HG02884 (cell line): Measurements from ENCODE around the gene SLC22A12.

Experiments used
- ATAC-seq: cut with Tn5 transposase; IDR thresholded peaks from one replicate; pipeline ENCODE4 v1.9.1; 2021; ENCODE audit warnings: mild to moderate bottlenecking, moderate library complexity; ENCODE audit not compliant: unreplicated experiment

SLC22A12 gene

DNA sequence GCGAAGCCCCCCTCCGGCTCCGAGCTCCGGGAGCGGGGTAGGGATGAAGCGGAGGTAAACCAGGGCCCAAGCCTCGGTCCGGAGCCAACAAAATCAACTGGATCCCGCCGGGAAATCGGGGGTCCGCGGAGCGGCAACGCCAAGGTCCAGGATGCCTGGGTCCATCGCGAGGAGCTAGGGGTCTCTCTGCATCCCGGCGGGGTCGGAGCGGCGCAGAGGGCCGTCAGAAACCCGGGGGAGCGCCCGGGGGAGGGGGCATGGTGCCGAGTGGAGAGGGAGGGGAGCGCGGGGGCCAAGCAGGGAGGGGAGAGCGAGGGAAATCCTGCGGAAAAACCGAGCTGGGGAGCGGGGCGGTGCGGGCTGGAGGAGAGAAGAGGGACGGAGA, 51.8 kb downstream of the SLC22A12 start:
- ATAC-seq, result no peak

DNA sequence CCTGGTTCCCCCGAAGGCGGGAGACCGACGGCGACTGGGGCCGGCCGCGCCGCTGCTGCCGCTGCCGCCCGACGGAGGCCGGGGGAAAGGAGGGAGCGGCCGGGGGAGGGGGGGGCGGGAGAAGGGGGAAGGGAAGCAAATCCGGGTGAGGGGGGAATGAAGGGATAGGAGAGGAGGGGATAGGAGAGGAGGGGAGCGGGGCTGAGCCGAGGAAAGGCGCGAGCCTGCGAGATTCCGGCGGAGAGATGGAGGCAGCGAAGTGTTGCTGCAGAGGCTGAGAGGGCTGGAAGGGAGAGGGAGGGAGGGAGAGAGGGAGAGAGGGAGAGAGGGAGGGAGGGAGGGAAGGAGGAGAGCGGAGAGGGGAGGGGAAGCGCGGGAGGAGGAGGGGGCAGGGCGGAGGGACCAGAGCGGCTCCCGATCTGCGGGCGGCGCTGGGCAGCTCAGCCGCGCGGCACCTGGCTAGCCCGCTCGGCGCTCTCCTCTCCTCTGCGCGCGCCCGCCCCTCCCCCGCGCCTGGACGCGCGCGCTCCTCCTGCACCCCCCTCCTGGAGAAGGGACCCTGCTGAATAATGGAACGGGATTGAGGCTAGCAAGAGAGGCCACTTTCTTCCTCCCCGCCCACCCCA, 52.3 kb downstream of the SLC22A12 start:
- ATAC-seq, result no peak

DNA sequence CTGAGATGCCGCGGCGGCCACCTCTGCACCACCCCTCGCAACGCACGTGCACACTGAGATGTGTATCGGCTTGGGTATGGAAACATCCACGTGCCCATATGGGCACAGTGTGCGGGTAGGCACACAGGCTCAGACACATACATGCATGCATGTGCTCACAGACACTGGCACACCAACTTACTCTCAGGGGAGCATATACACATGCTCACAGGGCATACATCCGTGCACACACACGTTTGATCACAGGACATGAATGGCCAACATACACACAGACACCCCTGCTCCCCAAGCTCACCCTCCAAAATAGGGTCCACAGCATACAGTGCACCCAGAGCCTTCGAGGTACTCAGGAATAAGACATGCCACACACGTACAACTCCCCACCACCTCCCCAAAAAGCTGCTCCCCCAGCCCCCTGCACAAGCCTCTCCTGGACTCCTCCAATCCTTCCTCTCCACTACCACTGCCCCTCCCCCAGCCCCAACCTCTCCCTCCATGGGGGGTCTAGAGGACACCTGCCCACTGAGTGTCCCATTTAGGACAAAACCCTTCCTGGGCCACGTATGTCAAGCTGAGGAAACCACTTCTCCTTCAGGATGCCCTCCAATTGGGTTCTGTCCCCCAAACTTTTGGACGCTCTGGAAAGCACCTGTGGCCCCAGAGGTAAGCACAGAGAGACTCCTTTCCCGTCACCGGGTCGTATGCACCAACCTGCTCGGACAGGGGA, 53.1 kb downstream of the SLC22A12 start:
- no peak for ATAC-seq

DNA sequence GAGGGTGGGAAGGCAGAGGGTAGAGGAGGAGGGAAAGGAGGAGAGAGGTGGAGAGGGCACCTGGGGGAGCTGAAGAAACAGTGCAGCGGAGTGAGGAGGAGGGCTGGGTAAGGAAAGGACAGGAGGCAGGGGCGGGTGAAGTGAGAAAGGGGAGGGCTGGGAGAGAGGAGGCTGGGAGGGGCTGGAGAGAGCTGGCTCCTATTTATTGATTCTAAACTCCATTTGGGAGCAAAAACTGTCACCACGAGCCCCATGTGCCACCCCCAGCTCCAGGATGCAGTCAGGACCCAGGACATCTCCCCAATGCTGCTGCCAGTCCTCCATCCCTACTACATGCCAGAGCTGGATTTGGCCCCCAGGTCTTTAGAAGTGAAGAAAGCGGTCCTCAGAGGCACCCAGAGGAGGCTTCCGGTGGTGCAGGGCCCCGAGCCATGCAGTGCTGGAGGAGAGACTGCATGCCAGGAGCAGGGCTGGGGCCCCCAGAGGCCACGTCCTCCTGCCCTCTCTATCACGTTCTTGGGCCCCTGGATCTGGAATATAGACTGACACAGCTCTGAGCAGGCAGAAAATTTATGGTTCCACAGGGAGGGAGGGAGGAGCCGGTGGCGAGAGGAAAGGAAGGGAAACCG, 53.7 kb downstream of the SLC22A12 start:
- ATAC-seq, result no peak

DNA sequence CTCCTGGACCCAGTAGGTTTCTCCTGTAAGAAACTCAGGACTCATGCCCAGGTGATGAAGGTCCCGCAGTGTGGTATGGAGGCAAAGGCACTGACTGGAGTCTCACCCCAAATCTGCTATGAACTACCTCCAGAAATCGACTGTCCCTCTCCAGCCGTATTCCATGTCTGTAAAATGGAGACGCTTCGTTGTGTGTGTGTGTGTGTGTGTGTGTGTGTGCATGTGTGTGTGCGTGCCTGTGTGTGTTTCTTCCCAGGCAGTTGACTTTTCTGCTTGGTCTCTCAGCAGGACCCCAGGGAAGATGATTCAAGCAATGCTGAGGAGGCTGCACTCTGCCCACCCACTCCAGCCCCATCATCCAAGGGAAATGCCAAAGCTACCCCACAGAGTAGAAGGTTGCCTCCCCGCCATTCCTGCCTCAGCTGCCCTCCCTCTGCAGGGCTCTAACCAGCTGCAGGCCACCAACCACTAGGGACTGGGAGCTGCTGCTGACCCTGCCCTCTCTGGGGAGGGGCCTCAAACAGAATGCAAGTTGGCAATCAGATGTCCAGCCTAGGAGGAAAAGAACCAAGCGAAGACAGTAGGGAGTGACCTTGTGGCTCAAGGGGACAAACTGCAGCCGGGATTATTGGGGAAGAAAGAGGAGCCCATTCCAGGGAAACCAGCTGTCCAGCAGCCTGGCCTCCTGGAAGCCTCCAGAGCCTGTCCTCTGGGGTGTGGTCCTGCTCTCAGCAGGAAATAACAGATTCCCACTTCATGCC, 56.2 kb downstream of the SLC22A12 start:
- ATAC-seq, result no peak

DNA sequence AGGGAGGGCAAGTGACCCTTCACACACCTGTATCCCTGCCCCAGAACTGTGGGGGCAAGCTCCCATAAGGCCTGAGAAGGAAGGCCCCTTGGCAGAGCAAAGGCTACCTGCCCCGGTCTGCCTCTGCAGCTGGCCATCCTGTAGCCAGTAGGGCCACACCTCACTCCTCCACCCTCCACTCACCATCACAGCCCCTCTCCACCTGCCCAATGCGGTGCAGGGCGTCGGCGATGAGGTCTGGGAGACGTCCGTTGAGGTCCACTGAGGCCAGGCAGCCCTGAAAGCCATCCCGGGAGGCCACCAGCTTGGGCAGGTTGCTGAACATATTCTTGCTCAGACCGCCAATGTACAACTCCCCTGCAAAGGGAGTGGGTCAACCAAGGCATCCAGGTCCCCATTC, 57.5 kb downstream of the SLC22A12 start:
- no peak for ATAC-seq

- no peak for ATAC-seq
Observed at GRCh38 chr11:64649291-64649697, 58.3 kb downstream of the SLC22A12 start.

GRCh38 chr11:64650923-64651523, 60.0 kb downstream of the SLC22A12 start:
- no peak for ATAC-seq
